ENCODE results near the gene VSX1. TPM values are rescaled to one million over a fixed set of nuclear protein-coding genes. Genes with fewer than 3 reads are reported as not detected.

Gene VSX1
- total RNA-seq, 2 experiments from 2014 or later: not detected

- TF ChIP-seq CTCF (IDR thresholded peaks at IDR 0.05): no peak
- H3K36me3 ChIP-seq (ENCODE audit: insufficient read depth, low read length): no peaks in the 10 kb centered on the region
- intact Hi-C loops (cut with DNase I, micrococcal nuclease): loop anchor here in 1 of 2 experiments (5.0 kb wide), 1 partner anchor 166 kb away; no protein-coding TSS in a partner anchor
- ChIA-PET CTCF (interaction anchor here (1.6 kb wide), 1 partner anchor 167 kb away, joined by 3 read pairs; no protein-coding TSS in a partner anchor), POLR2A (interaction anchor here (1.0 to 1.6 kb wide), 2 partner anchors 28 to 111 kb away, joined by 3 to 4 read pairs; partner anchors contain the start of gene ACSS1)
- peaks cover 43% of the 10 kb centered on the region for H3K4me1 ChIP-seq (ENCODE audit: insufficient read depth, low read length)
- no peak overlapping the region for H3K4me3 ChIP-seq (ENCODE audit: low read length)
- Mint-ChIP-seq H3K4me3 (no peak overlapping the region), H3K27ac (no peak overlapping the region), H3K4me1 (ENCODE audit: low read depth) (peaks cover 44% of the 10 kb centered on the region), H3K27me3 (peaks cover 42% of the 10 kb centered on the region), H3K9me3 (no peaks in the 10 kb centered on the region), H3K36me3 (ENCODE audit: low read depth) (no peaks in the 10 kb centered on the region)
- no peak for DNase-seq
- no peak for ATAC-seq (ENCODE audit: poor library complexity)
- no peak overlapping the region for H3K27ac ChIP-seq (ENCODE audit: low read depth in 1 of 2, low read length in 2 of 2)
- H3K27me3 ChIP-seq (ENCODE audit: control insufficient read depth in 1 of 2, insufficient read depth in 2 of 2, low read length in 2 of 2): peaks cover 43 to 49% of the 10 kb centered on the region in 2 experiments
- H3K9me3 ChIP-seq (ENCODE audit: control insufficient read depth in 1 of 2, insufficient read depth in 1 of 2, low read length in 2 of 2): peaks cover 0 to 35% of the 10 kb centered on the region in 2 experiments
Observed at GRCh38 chr20:25085756-25086495, 4.0 kb upstream of the VSX1 start.

GRCh38 chr20:25084626-25085187 lies 2.8 kb upstream of the VSX1 start:
- peaks cover 32% of the 10 kb centered on the region for H3K4me1 Mint-ChIP-seq (ENCODE audit: low read depth)
- H3K9me3 ChIP-seq (ENCODE audit: control insufficient read depth in 1 of 2, insufficient read depth in 1 of 2, low read length in 2 of 2): peaks cover 0 to 37% of the 10 kb centered on the region in 2 experiments
- H3K27ac ChIP-seq (ENCODE audit: low read depth in 1 of 2, low read length in 2 of 2): no peak overlapping the region
- no peaks in the 10 kb centered on the region for H3K36me3 ChIP-seq (ENCODE audit: insufficient read depth, low read length)
- ChIA-PET POLR2A (no interaction called here), CTCF (no interaction called here)
- H3K27me3 ChIP-seq (ENCODE audit: control insufficient read depth in 1 of 2, insufficient read depth in 2 of 2, low read length in 2 of 2): peaks cover 55 to 60% of the 10 kb centered on the region in 2 experiments
- peak overlapping the region; percentile 78 for H3K4me3 Mint-ChIP-seq
- H3K27ac Mint-ChIP-seq: no peak overlapping the region
- TF ChIP-seq CTCF (IDR thresholded peaks at IDR 0.05): no peak
- DNase-seq (peak in 2 of 14 experiments; percentile 29 to 37), ATAC-seq (ENCODE audit: poor library complexity) (peak; percentile 23)
- H3K36me3 Mint-ChIP-seq (ENCODE audit: low read depth): no peaks in the 10 kb centered on the region
- no peak overlapping the region for H3K4me3 ChIP-seq (ENCODE audit: low read length)
- peaks cover 33% of the 10 kb centered on the region for H3K4me1 ChIP-seq (ENCODE audit: insufficient read depth, low read length)
- no peaks in the 10 kb centered on the region for H3K9me3 Mint-ChIP-seq
- peaks cover 54% of the 10 kb centered on the region for H3K27me3 Mint-ChIP-seq
- intact Hi-C loops (cut with DNase I, micrococcal nuclease): loop anchor here (5.0 kb wide), 2 partner anchors 113 to 168 kb away; partner anchors contain the start of gene ENTPD6 (in 1 of the 2)

DNA sequence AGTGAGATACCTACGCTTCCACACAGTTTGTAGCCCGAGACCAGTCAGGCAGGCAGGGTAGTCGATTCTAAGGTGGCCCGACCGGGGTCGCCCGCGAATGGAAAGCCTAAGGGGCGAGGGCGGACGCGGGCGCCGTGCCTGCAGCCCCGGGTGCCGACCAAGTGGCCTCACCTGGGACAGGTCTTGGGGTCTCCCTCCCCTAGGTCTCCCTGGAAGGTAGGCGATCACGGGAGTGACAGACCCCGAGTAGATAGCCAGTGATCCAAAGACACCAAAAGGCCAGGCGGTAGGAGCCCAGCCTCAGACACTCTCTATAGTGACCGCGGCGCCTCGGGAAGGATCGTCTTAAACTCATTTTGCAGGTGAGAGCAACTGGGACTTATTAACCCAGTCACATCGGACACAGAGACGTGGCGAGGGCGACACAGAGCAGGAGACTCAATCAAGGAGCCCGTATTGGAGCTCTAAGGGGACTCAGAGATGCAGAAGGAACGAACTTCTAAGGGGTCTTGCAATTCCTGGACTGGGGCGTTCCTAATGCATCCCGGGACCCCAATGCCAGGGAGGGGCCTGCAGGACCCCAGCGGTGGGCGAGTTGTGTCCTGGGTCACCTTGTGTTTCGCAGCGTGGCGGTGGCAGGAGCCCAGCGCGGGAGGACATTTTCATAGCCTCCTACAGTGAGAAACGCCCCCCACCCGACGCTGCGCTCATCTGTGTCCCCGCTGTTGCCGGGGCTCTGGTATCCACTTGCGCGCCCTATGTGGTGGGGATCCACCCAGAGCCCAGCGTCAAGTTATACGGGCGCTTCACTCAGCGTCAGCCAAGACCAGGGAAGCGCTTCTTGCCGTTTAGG lies 2.1 kb upstream of the VSX1 start:
- Mint-ChIP-seq H3K9me3 (no peaks in the 10 kb centered on the region), H3K4me3 (peak overlapping the region; percentile 78), H3K27me3 (peaks cover 61% of the 10 kb centered on the region), H3K36me3 (ENCODE audit: low read depth) (no peaks in the 10 kb centered on the region), H3K27ac (no peak overlapping the region), H3K4me1 (ENCODE audit: low read depth) (peaks cover 25% of the 10 kb centered on the region)
- ChIA-PET POLR2A (no interaction called here), CTCF (no interaction called here)
- Histone ChIP-seq H3K9me3 (ENCODE audit: control insufficient read depth in 1 of 2, insufficient read depth in 1 of 2, low read length in 2 of 2) (peaks cover 0 to 37% of the 10 kb centered on the region in 2 experiments), H3K4me3 (ENCODE audit: low read length) (no peak overlapping the region), H3K27ac (ENCODE audit: low read depth in 1 of 2, low read length in 2 of 2) (no peak overlapping the region), H3K27me3 (ENCODE audit: control insufficient read depth in 1 of 2, insufficient read depth in 2 of 2, low read length in 2 of 2) (peaks cover 62 to 67% of the 10 kb centered on the region in 2 experiments), H3K36me3 (ENCODE audit: insufficient read depth, low read length) (no peaks in the 10 kb centered on the region), H3K4me1 (ENCODE audit: insufficient read depth, low read length) (peaks cover 30% of the 10 kb centered on the region)
- intact Hi-C loops (cut with DNase I, micrococcal nuclease): loop anchor here in 1 of 2 experiments (5.0 kb wide), 1 partner anchor 113 kb away; the partner anchor contains the start of gene ENTPD6
- DNase-seq (peak in 5 of 14 experiments; percentile 32 to 56 (median 46)), ATAC-seq (ENCODE audit: poor library complexity) (peak; percentile 70)
- TF ChIP-seq CTCF (IDR thresholded peaks at IDR 0.05): peak; percentile 28
